ENCODE data around the gene APOBEC2. TPM values are rescaled to one million over a fixed set of nuclear protein-coding genes. Genes with fewer than 3 reads are reported as not detected.

The APOBEC2 gene
- total RNA-seq, 2 experiments from 2014 or later: not detected

DNA sequence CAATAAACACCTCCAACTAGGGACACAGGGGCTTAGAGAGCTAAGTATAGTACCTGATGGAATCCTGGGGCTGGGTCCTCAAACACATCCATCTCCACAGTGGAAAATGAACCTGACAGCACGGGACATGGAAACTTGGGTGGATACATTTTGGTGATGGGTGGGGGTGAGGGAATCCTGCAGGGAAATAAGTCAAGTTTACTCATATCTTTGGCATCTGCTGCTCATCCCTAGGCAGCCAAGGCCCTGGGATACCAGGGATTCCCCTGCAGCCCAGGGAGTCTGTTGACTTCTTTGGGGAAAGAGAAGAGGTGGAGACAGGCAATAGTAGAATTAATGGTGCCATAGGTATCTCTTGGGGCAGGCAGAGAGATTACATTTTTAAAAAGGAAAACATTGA is 6.6 kb downstream of the APOBEC2 start:
- TF ChIP-seq, protein P1, sequence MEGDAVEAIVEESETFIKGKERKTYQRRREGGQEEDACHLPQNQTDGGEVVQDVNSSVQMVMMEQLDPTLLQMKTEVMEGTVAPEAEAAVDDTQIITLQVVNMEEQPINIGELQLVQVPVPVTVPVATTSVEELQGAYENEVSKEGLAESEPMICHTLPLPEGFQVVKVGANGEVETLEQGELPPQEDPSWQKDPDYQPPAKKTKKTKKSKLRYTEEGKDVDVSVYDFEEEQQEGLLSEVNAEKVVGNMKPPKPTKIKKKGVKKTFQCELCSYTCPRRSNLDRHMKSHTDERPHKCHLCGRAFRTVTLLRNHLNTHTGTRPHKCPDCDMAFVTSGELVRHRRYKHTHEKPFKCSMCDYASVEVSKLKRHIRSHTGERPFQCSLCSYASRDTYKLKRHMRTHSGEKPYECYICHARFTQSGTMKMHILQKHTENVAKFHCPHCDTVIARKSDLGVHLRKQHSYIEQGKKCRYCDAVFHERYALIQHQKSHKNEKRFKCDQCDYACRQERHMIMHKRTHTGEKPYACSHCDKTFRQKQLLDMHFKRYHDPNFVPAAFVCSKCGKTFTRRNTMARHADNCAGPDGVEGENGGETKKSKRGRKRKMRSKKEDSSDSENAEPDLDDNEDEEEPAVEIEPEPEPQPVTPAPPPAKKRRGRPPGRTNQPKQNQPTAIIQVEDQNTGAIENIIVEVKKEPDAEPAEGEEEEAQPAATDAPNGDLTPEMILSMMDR (conservative IDR thresholded peaks at IDR 0.05; ENCODE audit: low read length): no peak
- TF ChIP-seq EZH2phosphoT487 (IDR thresholded peaks at IDR 0.05; ENCODE audit: borderline replicate concordance, low read depth, low read length): no peak
- ChIA-PET CTCF (ENCODE audit: unreplicated experiment) (no interaction called here), POLR2A (no interaction called here)
- H3K9me2 ChIP-seq (ENCODE audit: insufficient read depth, low read length): no peaks in the 10 kb centered on the region
- DNase-seq (ENCODE audit: low spot score): no peak
- no peak overlapping the region for H3K4me3 ChIP-seq (ENCODE audit: low read depth, low read length, poor library complexity, severe bottlenecking)
- H4K20me1 ChIP-seq (ENCODE audit: insufficient read depth, low read length): no peaks in the 10 kb centered on the region
- no peak overlapping the region for H2AFZ ChIP-seq (ENCODE audit: low read length)
- peaks cover 7% of the 10 kb centered on the region for H3K36me3 ChIP-seq (ENCODE audit: insufficient read depth, low read length)
- H3K4me2 ChIP-seq (ENCODE audit: low read length): no peak overlapping the region
- no peaks in the 10 kb centered on the region for H3K79me2 ChIP-seq (ENCODE audit: insufficient read depth, low read depth, low read length)
- intact Hi-C loops (cut with micrococcal nuclease; ENCODE audit: unreplicated experiment): no loop called here
- H3K27ac ChIP-seq (ENCODE audit: low read depth, low read length, poor library complexity, severe bottlenecking): no peak overlapping the region
- no TSS peak for BruUV-seq (replicated peaks)
- H3K4me1 ChIP-seq (ENCODE audit: insufficient read depth, low read length, poor library complexity, severe bottlenecking): peaks cover 18% of the 10 kb centered on the region
- no peaks in the 10 kb centered on the region for H3K9me3 ChIP-seq (ENCODE audit: low read length)

DNA sequence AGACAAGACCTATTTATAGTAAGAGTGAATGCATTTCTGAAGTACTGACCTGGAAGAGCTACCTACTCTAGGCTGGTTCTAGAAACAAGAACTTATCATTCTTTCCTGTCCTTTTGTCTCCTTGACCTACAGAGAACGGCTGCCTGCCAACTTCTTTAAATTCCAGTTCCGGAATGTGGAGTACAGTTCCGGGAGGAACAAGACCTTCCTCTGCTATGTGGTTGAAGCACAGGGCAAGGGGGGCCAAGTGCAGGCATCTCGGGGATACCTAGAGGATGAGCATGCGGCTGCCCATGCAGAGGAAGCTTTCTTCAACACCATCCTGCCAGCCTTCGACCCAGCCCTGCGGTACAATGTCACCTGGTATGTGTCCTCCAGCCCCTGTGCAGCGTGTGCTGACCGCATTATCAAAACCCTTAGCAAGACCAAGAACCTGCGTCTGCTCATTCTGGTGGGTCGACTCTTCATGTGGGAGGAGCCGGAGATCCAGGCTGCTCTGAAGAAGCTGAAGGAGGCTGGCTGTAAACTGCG is 8.3 kb downstream of the APOBEC2 start:
- no TSS peak for BruUV-seq (replicated peaks)
- Histone ChIP-seq H3K36me3 (ENCODE audit: insufficient read depth, low read length) (peaks cover 24% of the 10 kb centered on the region), H3K9me3 (ENCODE audit: low read length) (no peaks in the 10 kb centered on the region), H3K9me2 (ENCODE audit: insufficient read depth, low read length) (no peaks in the 10 kb centered on the region), H3K4me3 (ENCODE audit: low read depth, low read length, poor library complexity, severe bottlenecking) (no peak overlapping the region), H3K4me2 (ENCODE audit: low read length) (no peak overlapping the region), H4K20me1 (ENCODE audit: insufficient read depth, low read length) (0 out of 2 replicates have a peak, but pooled peaks cover 2% of the 10 kb centered on the region), H3K4me1 (ENCODE audit: insufficient read depth, low read length, poor library complexity, severe bottlenecking) (peaks cover 6% of the 10 kb centered on the region), H2AFZ (ENCODE audit: low read length) (no peak overlapping the region), H3K79me2 (ENCODE audit: insufficient read depth, low read depth, low read length) (no peaks in the 10 kb centered on the region), H3K27ac (ENCODE audit: low read depth, low read length, poor library complexity, severe bottlenecking) (no peak overlapping the region)
- ChIA-PET POLR2A (interaction anchor here (0.6 kb wide), 1 partner anchor 15 kb away, joined by 4 read pairs; no protein-coding TSS in a partner anchor), CTCF (ENCODE audit: unreplicated experiment) (no interaction called here)
- DNase-seq (ENCODE audit: low spot score): no peak
- intact Hi-C loops (cut with micrococcal nuclease; ENCODE audit: unreplicated experiment): no loop called here
- TF ChIP-seq, protein P1 (conservative IDR thresholded peaks at IDR 0.05; ENCODE audit: low read length): no peak

DNA sequence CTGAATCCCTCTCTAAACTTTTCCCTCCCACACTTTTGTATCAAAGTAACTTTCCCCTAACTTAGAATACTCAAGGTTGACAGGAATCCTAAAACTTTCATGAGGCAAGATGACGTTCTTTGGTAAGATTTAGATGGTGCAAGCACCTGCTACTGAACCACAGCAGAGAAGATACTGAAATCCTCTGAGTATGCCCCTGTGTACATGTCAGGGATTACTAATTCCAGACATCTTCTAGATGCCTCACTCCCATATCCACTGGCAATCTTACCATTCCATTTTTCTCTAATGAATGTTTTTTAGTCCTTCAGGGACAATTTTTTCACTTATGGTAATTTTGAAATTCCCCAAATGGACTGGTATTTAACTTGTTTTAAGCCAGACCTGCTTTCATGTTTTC is 9.1 kb downstream of the APOBEC2 start:
- intact Hi-C loops (cut with micrococcal nuclease; ENCODE audit: unreplicated experiment): no loop called here
- ChIA-PET CTCF (ENCODE audit: unreplicated experiment) (no interaction called here), POLR2A (interaction anchor here (0.8 to 1.4 kb wide), 2 partner anchors 9 to 10 kb away, joined by 3 to 4 read pairs; partner anchors contain the start of genes NFYA and OARD1)
- Histone ChIP-seq H3K9me2 (ENCODE audit: insufficient read depth, low read length) (no peaks in the 10 kb centered on the region), H3K9me3 (ENCODE audit: low read length) (no peaks in the 10 kb centered on the region), H3K27ac (ENCODE audit: low read depth, low read length, poor library complexity, severe bottlenecking) (no peak overlapping the region), H3K79me2 (ENCODE audit: insufficient read depth, low read depth, low read length) (no peaks in the 10 kb centered on the region), H4K20me1 (ENCODE audit: insufficient read depth, low read length) (0 out of 2 replicates have a peak, but pooled peaks cover 6% of the 10 kb centered on the region), H3K4me1 (ENCODE audit: insufficient read depth, low read length, poor library complexity, severe bottlenecking) (peaks cover 6% of the 10 kb centered on the region), H3K4me2 (ENCODE audit: low read length) (no peak overlapping the region), H3K4me3 (ENCODE audit: low read depth, low read length, poor library complexity, severe bottlenecking) (no peak overlapping the region), H3K36me3 (ENCODE audit: insufficient read depth, low read length) (peaks cover 28% of the 10 kb centered on the region), H2AFZ (ENCODE audit: low read length) (no peak overlapping the region)
- TF ChIP-seq EZH2phosphoT487 (IDR thresholded peaks at IDR 0.05; ENCODE audit: borderline replicate concordance, low read depth, low read length): no peak
- TF ChIP-seq, protein P1 (conservative IDR thresholded peaks at IDR 0.05; ENCODE audit: low read length): no peak
- no TSS peak for BruUV-seq (replicated peaks)
- DNase-seq (ENCODE audit: low spot score): no peak
